Gastroesophageal sphincter (tissue), 3 donors: ENCODE data around the gene TET2.

Source experiments
- CTCF ChIP-seq, 4 experiments: fragments of 200-600 bp in 2 of 4; fragments of 450-650 bp in 2 of 4; sonication (generic) in 1 of 4; IDR thresholded peaks; one replicate each; pipeline ENCODE4 v1.5.1; 2017 to 2019; ENCODE audit warnings: antibody characterized with exemption in 4 of 4, mild to moderate bottlenecking in 2 of 4, moderate library complexity in 2 of 4
- EP300 ChIP-seq: sonication (generic); formaldehyde crosslinking; IDR thresholded peaks from one replicate; pipeline ENCODE4 v1.6.1; 2017; ENCODE audit warnings: antibody characterized with exemption, mild to moderate bottlenecking
- POLR2A ChIP-seq, 2 donors: fragments of 450-650 bp; IDR thresholded peaks; one replicate each; pipeline ENCODE4 v1.6.1; 2017; ENCODE audit warnings: antibody characterized with exemption in 2 of 2, mild to moderate bottlenecking in 2 of 2, moderate library complexity in 1 of 2
- POLR2AphosphoS5 ChIP-seq: sonication (generic); formaldehyde crosslinking; IDR thresholded peaks from one replicate; pipeline ENCODE4 v1.6.1; 2017; ENCODE audit warnings: antibody characterized with exemption

DNA sequence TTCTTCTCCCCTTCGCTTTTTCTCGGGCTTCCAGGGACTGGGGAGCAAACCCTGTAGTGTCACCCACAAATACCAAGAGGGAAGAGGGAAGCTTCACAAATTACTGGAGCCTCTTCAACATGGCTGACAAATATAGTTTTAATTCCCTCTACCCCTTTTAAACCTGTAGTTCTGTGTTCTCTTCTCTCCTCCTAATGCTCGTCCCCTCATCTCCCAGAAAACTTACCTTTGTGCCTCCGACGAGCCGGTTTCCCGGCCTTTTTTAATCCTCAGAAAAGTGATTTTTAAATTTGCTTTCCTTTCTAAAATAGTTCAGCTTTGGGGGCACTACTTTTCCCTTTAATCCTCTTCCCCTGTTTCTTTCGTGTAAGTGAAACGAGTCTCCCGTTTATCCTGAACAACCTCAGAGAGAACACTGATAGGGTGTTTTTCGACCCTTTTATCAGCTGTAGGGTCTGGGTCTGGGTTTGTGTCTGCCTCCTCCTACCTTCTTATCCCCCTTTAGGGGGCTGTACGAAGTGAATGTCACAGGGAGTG is 408 bp downstream of the TET2 start:
- TF ChIP-seq CTCF (IDR thresholded peaks at IDR 0.05) (no peak), POLR2AphosphoS5 (no peak), EP300 (no peak), POLR2A (IDR thresholded peaks at IDR 0.05) (no peak)
